ENCODE results near the gene USHBP1.

DNA sequence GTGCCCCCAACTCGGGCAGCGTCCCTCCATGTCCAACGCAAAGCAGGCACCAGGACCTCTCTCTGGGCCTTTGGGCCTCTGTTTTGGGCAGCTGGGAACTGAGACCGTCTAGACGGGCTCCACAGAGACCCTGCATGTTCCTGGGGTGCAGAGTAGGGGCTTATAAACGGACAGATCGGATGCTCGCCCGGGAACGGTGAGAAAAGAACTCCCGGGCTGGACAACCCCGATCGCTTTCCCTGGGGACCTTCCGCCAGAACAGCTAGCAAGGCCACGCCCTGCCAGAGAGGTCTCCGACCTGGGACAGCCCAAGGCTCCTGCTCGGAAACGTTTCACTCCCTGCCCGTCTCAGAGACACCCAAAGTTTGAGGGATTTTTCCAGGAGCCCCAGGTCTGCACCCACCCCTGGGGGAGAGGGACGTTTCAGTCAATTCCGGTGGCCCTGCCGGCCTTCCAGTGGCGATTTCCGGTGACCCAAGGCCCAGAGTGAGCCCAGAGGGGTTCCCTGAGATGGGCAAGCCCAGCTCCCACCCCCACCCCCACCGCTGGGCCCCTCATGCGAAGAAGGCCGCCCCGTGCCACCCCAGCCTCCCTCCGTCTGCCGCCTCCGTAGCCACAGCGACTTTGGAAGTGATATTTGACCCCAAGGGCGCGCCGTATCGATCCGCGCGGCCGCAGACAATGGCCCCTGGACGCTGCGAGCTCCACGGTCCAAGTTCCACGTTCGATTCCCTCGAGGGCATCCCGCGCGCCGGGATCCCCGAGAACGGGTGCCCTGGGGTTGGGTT lies 20.5 kb downstream of the USHBP1 start:
- TF ChIP-seq POLR2AphosphoS5 (IDR thresholded peaks at IDR 0.05; ENCODE audit: low read depth, low read length) (no peak), TAF1 (IDR thresholded peaks at IDR 0.05; ENCODE audit: low read depth, low read length) (no peak), POLR2A (IDR thresholded peaks at IDR 0.05; ENCODE audit: low read depth, low read length) (no peak), POU2F2 (IDR thresholded peaks at IDR 0.05; ENCODE audit: low read depth, low read length) (no peak), PAX5 (IDR thresholded peaks at IDR 0.05; ENCODE audit: insufficient read depth, low read length, severe bottlenecking) (no peak)

All from GM12891 (cell line).